ENCODE measurements around the gene MCTP1.
"Not testable (repeated sequence)": the region's sequence is repeated elsewhere in the genome, so short reads cannot be mapped to it uniquely, and the experiment has no call there.

Gene MCTP1

GRCh38 chr5:95220381-95220780, 64.5 kb downstream of the MCTP1 start:
- no peak overlapping the region for H3K9ac ChIP-seq (ENCODE audit: low read length)
- H3K36me3 ChIP-seq (ENCODE audit: control insufficient read depth, low read depth, low read length): no peaks in the 10 kb centered on the region
- no peaks in the 10 kb centered on the region for H3K9me3 ChIP-seq (ENCODE audit: control insufficient read depth, low read depth, low read length)
- no peak overlapping the region for H3K4me3 ChIP-seq (ENCODE audit: low read length)
- no peaks in the 10 kb centered on the region for H3K27me3 ChIP-seq (ENCODE audit: control insufficient read depth, insufficient read depth, low read length)
- peaks cover 12% of the 10 kb centered on the region for H3K4me1 ChIP-seq (ENCODE audit: control insufficient read depth, low read depth, low read length)
- no peak overlapping the region for H3K27ac ChIP-seq (ENCODE audit: low read length)

- peaks cover 12% of the 10 kb centered on the region for H3K4me1 ChIP-seq (ENCODE audit: control insufficient read depth, low read depth, low read length)
- no peak overlapping the region for H3K27ac ChIP-seq (ENCODE audit: low read length)
- H3K27me3 ChIP-seq (ENCODE audit: control insufficient read depth, insufficient read depth, low read length): no peaks in the 10 kb centered on the region
- H3K4me3 ChIP-seq (ENCODE audit: low read length): no peak overlapping the region
- H3K36me3 ChIP-seq (ENCODE audit: control insufficient read depth, low read depth, low read length): no peaks in the 10 kb centered on the region
- no peak overlapping the region for H3K9ac ChIP-seq (ENCODE audit: low read length)
- H3K9me3 ChIP-seq (ENCODE audit: control insufficient read depth, low read depth, low read length): no peaks in the 10 kb centered on the region
These were observed 65.5 kb downstream of the MCTP1 start for GRCh38 chr5:95219411-95219810.

GRCh38 chr5:95217881-95218280, 67.0 kb downstream of the MCTP1 start:
- H3K4me1 ChIP-seq (ENCODE audit: control insufficient read depth, low read depth, low read length): peaks cover 12% of the 10 kb centered on the region
- no peaks in the 10 kb centered on the region for H3K27me3 ChIP-seq (ENCODE audit: control insufficient read depth, insufficient read depth, low read length)
- H3K9me3 ChIP-seq (ENCODE audit: control insufficient read depth, low read depth, low read length): no peaks in the 10 kb centered on the region
- no peak overlapping the region for H3K9ac ChIP-seq (ENCODE audit: low read length)
- H3K27ac ChIP-seq (ENCODE audit: low read length): no peak overlapping the region
- no peak overlapping the region for H3K4me3 ChIP-seq (ENCODE audit: low read length)
- no peaks in the 10 kb centered on the region for H3K36me3 ChIP-seq (ENCODE audit: control insufficient read depth, low read depth, low read length)

GRCh38 chr5:95217351-95217750, 67.5 kb downstream of the MCTP1 start:
- no peak overlapping the region for H3K9ac ChIP-seq (ENCODE audit: low read length)
- H3K27ac ChIP-seq (ENCODE audit: low read length): no peak overlapping the region
- no peaks in the 10 kb centered on the region for H3K9me3 ChIP-seq (ENCODE audit: control insufficient read depth, low read depth, low read length)
- no peaks in the 10 kb centered on the region for H3K36me3 ChIP-seq (ENCODE audit: control insufficient read depth, low read depth, low read length)
- peaks cover 12% of the 10 kb centered on the region for H3K4me1 ChIP-seq (ENCODE audit: control insufficient read depth, low read depth, low read length)
- H3K4me3 ChIP-seq (ENCODE audit: low read length): no peak overlapping the region
- no peaks in the 10 kb centered on the region for H3K27me3 ChIP-seq (ENCODE audit: control insufficient read depth, insufficient read depth, low read length)

- H3K4me3 ChIP-seq (ENCODE audit: low read length): no peak overlapping the region
- no peaks in the 10 kb centered on the region for H3K36me3 ChIP-seq (ENCODE audit: control insufficient read depth, low read depth, low read length)
- no peak overlapping the region for H3K27ac ChIP-seq (ENCODE audit: low read length)
- no peaks in the 10 kb centered on the region for H3K27me3 ChIP-seq (ENCODE audit: control insufficient read depth, insufficient read depth, low read length)
- H3K9ac ChIP-seq (ENCODE audit: low read length): no peak overlapping the region
- no peaks in the 10 kb centered on the region for H3K9me3 ChIP-seq (ENCODE audit: control insufficient read depth, low read depth, low read length)
- peaks cover 12% of the 10 kb centered on the region for H3K4me1 ChIP-seq (ENCODE audit: control insufficient read depth, low read depth, low read length)
These were observed 68.5 kb downstream of the MCTP1 start for GRCh38 chr5:95216136-95216955.

- not testable (repeated sequence) for H3K27me3 ChIP-seq (ENCODE audit: control insufficient read depth, insufficient read depth, low read length); H3K27ac ChIP-seq (ENCODE audit: low read length); H3K36me3 ChIP-seq (ENCODE audit: control insufficient read depth, low read depth, low read length); H3K9ac ChIP-seq (ENCODE audit: low read length); H3K4me1 ChIP-seq (ENCODE audit: control insufficient read depth, low read depth, low read length); H3K9me3 ChIP-seq (ENCODE audit: control insufficient read depth, low read depth, low read length); H3K4me3 ChIP-seq (ENCODE audit: low read length)
These were observed 77.1 kb downstream of the MCTP1 start for GRCh38 chr5:95207811-95208210.

- H3K4me3 ChIP-seq (ENCODE audit: low read length): no peak overlapping the region
- peaks cover 8% of the 10 kb centered on the region for H3K4me1 ChIP-seq (ENCODE audit: control insufficient read depth, low read depth, low read length)
- no peaks in the 10 kb centered on the region for H3K27me3 ChIP-seq (ENCODE audit: control insufficient read depth, insufficient read depth, low read length)
- no peaks in the 10 kb centered on the region for H3K36me3 ChIP-seq (ENCODE audit: control insufficient read depth, low read depth, low read length)
- H3K9me3 ChIP-seq (ENCODE audit: control insufficient read depth, low read depth, low read length): no peaks in the 10 kb centered on the region
- no peak overlapping the region for H3K9ac ChIP-seq (ENCODE audit: low read length)
- H3K27ac ChIP-seq (ENCODE audit: low read length): no peak overlapping the region
These were observed 90.0 kb downstream of the MCTP1 start for GRCh38 chr5:95194856-95195255.

- H3K9me3 ChIP-seq (ENCODE audit: control insufficient read depth, low read depth, low read length): no peaks in the 10 kb centered on the region
- no peak overlapping the region for H3K4me3 ChIP-seq (ENCODE audit: low read length)
- H3K36me3 ChIP-seq (ENCODE audit: control insufficient read depth, low read depth, low read length): no peaks in the 10 kb centered on the region
- H3K27me3 ChIP-seq (ENCODE audit: control insufficient read depth, insufficient read depth, low read length): no peaks in the 10 kb centered on the region
- H3K9ac ChIP-seq (ENCODE audit: low read length): no peak overlapping the region
- no peak overlapping the region for H3K27ac ChIP-seq (ENCODE audit: low read length)
- H3K4me1 ChIP-seq (ENCODE audit: control insufficient read depth, low read depth, low read length): no peaks in the 10 kb centered on the region
These were observed 93.6 kb downstream of the MCTP1 start for GRCh38 chr5:95191330-95191729.

- no peak overlapping the region for H3K9ac ChIP-seq (ENCODE audit: low read length)
- H3K9me3 ChIP-seq (ENCODE audit: control insufficient read depth, low read depth, low read length): no peaks in the 10 kb centered on the region
- no peaks in the 10 kb centered on the region for H3K27me3 ChIP-seq (ENCODE audit: control insufficient read depth, insufficient read depth, low read length)
- H3K36me3 ChIP-seq (ENCODE audit: control insufficient read depth, low read depth, low read length): no peaks in the 10 kb centered on the region
- no peak overlapping the region for H3K4me3 ChIP-seq (ENCODE audit: low read length)
- no peaks in the 10 kb centered on the region for H3K4me1 ChIP-seq (ENCODE audit: control insufficient read depth, low read depth, low read length)
- H3K27ac ChIP-seq (ENCODE audit: low read length): no peak overlapping the region
These were observed 100.0 kb downstream of the MCTP1 start for GRCh38 chr5:95184924-95185323.

- no peaks in the 10 kb centered on the region for H3K27me3 ChIP-seq (ENCODE audit: control insufficient read depth, insufficient read depth, low read length)
- H3K4me3 ChIP-seq (ENCODE audit: low read length): no peak overlapping the region
- H3K27ac ChIP-seq (ENCODE audit: low read length): no peak overlapping the region
- peaks cover 14% of the 10 kb centered on the region for H3K4me1 ChIP-seq (ENCODE audit: control insufficient read depth, low read depth, low read length)
- H3K36me3 ChIP-seq (ENCODE audit: control insufficient read depth, low read depth, low read length): no peaks in the 10 kb centered on the region
- H3K9me3 ChIP-seq (ENCODE audit: control insufficient read depth, low read depth, low read length): no peaks in the 10 kb centered on the region
- no peak overlapping the region for H3K9ac ChIP-seq (ENCODE audit: low read length)
These were observed 103.2 kb downstream of the MCTP1 start for GRCh38 chr5:95181644-95182043.

- Histone ChIP-seq H3K4me1 (ENCODE audit: control insufficient read depth, low read depth, low read length) (peaks cover 39% of the 10 kb centered on the region), H3K9ac (ENCODE audit: low read length) (peak overlapping the region; percentile 18), H3K36me3 (ENCODE audit: control insufficient read depth, low read depth, low read length) (no peaks in the 10 kb centered on the region), H3K9me3 (ENCODE audit: control insufficient read depth, low read depth, low read length) (no peaks in the 10 kb centered on the region), H3K27me3 (ENCODE audit: control insufficient read depth, insufficient read depth, low read length) (no peaks in the 10 kb centered on the region), H3K27ac (ENCODE audit: low read length) (peak overlapping the region; percentile 25), H3K4me3 (ENCODE audit: low read length) (no peak overlapping the region)
These were observed 106.7 kb downstream of the MCTP1 start for GRCh38 chr5:95178046-95178651.

GRCh38 chr5:95177456-95177855, 107.4 kb downstream of the MCTP1 start:
- Histone ChIP-seq H3K9ac (ENCODE audit: low read length) (peak overlapping the region; percentile 18), H3K4me3 (ENCODE audit: low read length) (no peak overlapping the region), H3K27ac (ENCODE audit: low read length) (peak overlapping the region; percentile 25), H3K4me1 (ENCODE audit: control insufficient read depth, low read depth, low read length) (peaks cover 46% of the 10 kb centered on the region), H3K27me3 (ENCODE audit: control insufficient read depth, insufficient read depth, low read length) (no peaks in the 10 kb centered on the region), H3K36me3 (ENCODE audit: control insufficient read depth, low read depth, low read length) (no peaks in the 10 kb centered on the region), H3K9me3 (ENCODE audit: control insufficient read depth, low read depth, low read length) (no peaks in the 10 kb centered on the region)

Measured in iPS-18a (cell line).